NOMO-1 treated with dmso at 0.1 percent for 144 hours (cell line): ENCODE results near the gene WHRN.
A peak's percentile ranks its signal among the peaks of the same experiment; 100 is the strongest.

Experiments used
- DNase-seq: peaks from one replicate; lab custom pipeline; 2025; ENCODE audit not compliant: unreplicated experiment; lab: John Stamatoyannopoulos, UW

WHRN gene

GRCh38 chr9:114370251-114370967 is 134.9 kb downstream of the WHRN start:
- DNase-seq, result no peak

GRCh38 chr9:114369216-114370130 is 135.8 kb downstream of the WHRN start:
- no peak for DNase-seq

- no peak for DNase-seq
These were observed 137.3 kb downstream of the WHRN start for GRCh38 chr9:114367772-114368569.

- no peak for DNase-seq
These were observed 137.9 kb downstream of the WHRN start for GRCh38 chr9:114367366-114367765.

- DNase-seq, result peak; percentile 33
These were observed 138.7 kb downstream of the WHRN start for GRCh38 chr9:114366334-114367128.

- no peak for DNase-seq
These were observed 140.1 kb downstream of the WHRN start for GRCh38 chr9:114365194-114365593.

GRCh38 chr9:114364134-114365041 is 140.9 kb downstream of the WHRN start:
- peak; percentile 54 for DNase-seq

GRCh38 chr9:114363424-114363823 is 141.8 kb downstream of the WHRN start:
- no peak for DNase-seq

GRCh38 chr9:114362394-114362793 is 142.9 kb downstream of the WHRN start:
- DNase-seq, result no peak

- no peak for DNase-seq
These were observed 143.7 kb downstream of the WHRN start for GRCh38 chr9:114361542-114361941.

GRCh38 chr9:114359801-114360200 is 145.5 kb downstream of the WHRN start:
- no peak for DNase-seq

GRCh38 chr9:114357911-114358328 is 147.4 kb downstream of the WHRN start:
- no peak for DNase-seq

- no peak for DNase-seq
These were observed 147.9 kb downstream of the WHRN start for GRCh38 chr9:114357360-114357759.

GRCh38 chr9:114356792-114357191 is 148.5 kb downstream of the WHRN start:
- DNase-seq, result no peak

- no peak for DNase-seq
These were observed 149.5 kb downstream of the WHRN start for GRCh38 chr9:114355821-114356220.
